GM18505 (cell line): ENCODE measurements around the gene SCGB1C1.
"Not testable (repeated sequence)": the region's sequence is repeated elsewhere in the genome, so short reads cannot be mapped to it uniquely, and the experiment has no call there.

ENCODE experiments used
- ATAC-seq: cut with Tn5 transposase; IDR thresholded peaks from one replicate; pipeline ENCODE4 v1.9.1; 2021; ENCODE audit not compliant: unreplicated experiment
- POLR2A ChIP-seq: IDR thresholded peaks from 4 replicates; pipeline ENCODE4 v1.6.1; 2011; ENCODE audit warnings: borderline replicate concordance; ENCODE audit not compliant: insufficient read depth, insufficient read length; ENCODE audit errors: extremely low read depth

The SCGB1C1 gene

GRCh38 chr11:192674-193128, at the start of gene SCGB1C1:
TSS of gene SCGB1C1 (plus strand) at chr11:193078. CDS start at chr11:193100, 22 bp downstream.
- ATAC-seq = not testable (repeated sequence)

GRCh38 chr11:180242-180641, 12.6 kb upstream of the SCGB1C1 start:
- not testable (repeated sequence) for ATAC-seq

GRCh38 chr11:189200-189783, 3.6 kb upstream of the SCGB1C1 start:
- not testable (repeated sequence) for ATAC-seq

GRCh38 chr11:189843-190311, 3.0 kb upstream of the SCGB1C1 start:
- ATAC-seq = peak; percentile 74

GRCh38 chr11:190546-190945, 2.3 kb upstream of the SCGB1C1 start:
- ATAC-seq = not testable (repeated sequence)

- ATAC-seq = peak; percentile 57
These were observed 1.1 kb upstream of the SCGB1C1 start for GRCh38 chr11:191490-192478.

- ATAC-seq = not testable (repeated sequence)
These were observed 603 bp downstream of the SCGB1C1 start for GRCh38 chr11:193481-193880.

- TF ChIP-seq POLR2A = no peak
These were observed 4.2 kb downstream of the SCGB1C1 start for GRCh38 chr11:196786-197731.

GRCh38 chr11:197741-198235, 4.9 kb downstream of the SCGB1C1 start:
- no peak for TF ChIP-seq POLR2A
- ATAC-seq = no peak

More at GRCh38 chr11:196786-197731, 4.2 kb downstream of the SCGB1C1 start:
- ATAC-seq = no peak

GRCh38 chr11:198236-198806, 5.4 kb downstream of the SCGB1C1 start:
- no peak for TF ChIP-seq POLR2A

GRCh38 chr11:199004-199581, 6.2 kb downstream of the SCGB1C1 start:
- no peak for ATAC-seq
- TF ChIP-seq POLR2A = no peak

More at GRCh38 chr11:198236-198806, 5.4 kb downstream of the SCGB1C1 start:
- no peak for ATAC-seq

- TF ChIP-seq POLR2A = peak; percentile 34
- no peak for ATAC-seq
These were observed 6.9 kb downstream of the SCGB1C1 start for GRCh38 chr11:199782-200181.
